Measurements from ENCODE around the gene ATP2C2. TPM values are rescaled to one million over a fixed set of nuclear protein-coding genes. Genes with fewer than 3 reads are reported as not detected.

The ATP2C2 gene
- total RNA-seq, 2 experiments from 2014 or later, result not detected

DNA sequence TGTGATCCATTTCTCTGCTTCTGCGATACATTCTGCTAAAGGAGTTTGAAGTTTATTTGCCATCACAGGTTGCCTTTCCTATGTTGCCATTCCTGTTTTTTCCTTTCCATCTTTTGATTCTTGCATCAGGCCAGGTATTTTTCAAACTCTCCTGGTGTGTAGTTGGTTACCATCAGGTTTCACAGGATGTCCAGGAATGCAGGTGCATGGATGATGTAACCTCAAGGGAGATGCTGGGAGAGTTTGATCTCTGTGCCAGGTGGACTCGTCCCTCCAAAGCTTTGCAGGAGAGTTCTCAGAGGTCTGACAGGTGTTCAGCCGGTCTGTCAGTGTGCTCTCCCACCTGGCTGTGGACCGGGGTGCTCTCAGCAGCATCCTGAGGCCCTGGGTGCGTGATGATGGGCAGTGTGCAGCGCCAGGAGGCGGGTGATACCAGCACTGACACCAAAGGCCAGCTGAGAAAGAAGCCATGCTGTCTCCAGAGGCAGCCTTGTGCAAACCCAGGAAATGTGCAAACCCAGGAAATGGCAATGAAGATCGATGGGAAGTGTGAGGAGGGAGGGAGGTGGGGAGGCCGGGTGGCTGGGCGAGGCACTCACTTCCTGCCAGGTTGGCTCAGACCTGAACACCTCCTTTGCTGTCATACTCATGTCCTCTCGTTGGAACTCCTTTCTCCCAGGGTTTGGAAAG is 1.7 kb downstream of the ATP2C2 start:
- Mint-ChIP-seq H3K4me1 (peaks cover 13% of the 10 kb centered on the region), H3K27me3 (peaks cover 78% of the 10 kb centered on the region), H3K36me3 (no peaks in the 10 kb centered on the region), H3K4me3 (no peak overlapping the region), H3K27ac (no peak overlapping the region), H3K9me3 (no peaks in the 10 kb centered on the region)
- no peak for DNase-seq

DNA sequence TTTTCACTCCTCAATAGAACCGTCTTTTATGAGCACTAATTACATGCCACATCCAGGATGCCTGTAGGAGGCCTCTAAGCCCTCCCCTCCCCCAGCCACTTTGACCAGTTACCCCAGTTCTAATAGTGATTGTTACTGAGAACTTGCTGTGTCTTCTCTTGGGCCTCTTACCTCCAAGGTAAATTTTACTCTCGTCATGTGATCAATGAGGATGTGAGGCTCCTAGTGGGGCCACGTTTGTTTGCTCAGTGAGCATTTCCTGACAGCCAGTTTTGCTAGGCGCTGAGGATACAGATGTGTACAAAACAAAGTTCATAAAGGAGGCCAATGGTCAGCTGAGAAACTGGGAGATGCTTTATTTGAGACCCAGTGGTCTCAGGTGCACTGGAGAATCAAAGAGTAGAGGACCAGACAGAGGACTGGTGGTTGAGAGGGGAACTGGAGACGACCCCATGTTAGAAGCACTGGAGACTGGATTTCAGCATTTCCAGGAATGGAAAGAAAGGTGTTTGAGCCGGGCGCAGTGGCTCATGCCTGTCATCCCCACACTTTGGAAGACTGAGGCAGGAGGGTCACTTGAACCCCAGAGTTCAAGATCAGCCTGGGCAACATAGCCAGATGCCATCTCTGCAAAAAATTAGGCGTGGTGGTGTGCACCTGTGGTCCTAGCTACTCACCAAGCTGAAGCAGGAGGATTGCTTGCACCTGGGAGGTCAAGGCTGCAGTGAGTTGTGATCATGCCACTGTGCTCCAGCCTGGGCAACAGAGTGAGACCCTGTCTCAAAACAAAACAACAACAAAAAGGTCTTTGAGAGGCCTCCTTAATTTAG is 2.6 kb downstream of the ATP2C2 start:
- H3K4me3 Mint-ChIP-seq, result no peak overlapping the region
- peaks cover 80% of the 10 kb centered on the region for H3K27me3 Mint-ChIP-seq
- DNase-seq, result no peak
- no peak overlapping the region for H3K27ac Mint-ChIP-seq
- no peaks in the 10 kb centered on the region for H3K36me3 Mint-ChIP-seq
- peaks cover 13% of the 10 kb centered on the region for H3K4me1 Mint-ChIP-seq
- H3K9me3 Mint-ChIP-seq, result no peaks in the 10 kb centered on the region

DNA sequence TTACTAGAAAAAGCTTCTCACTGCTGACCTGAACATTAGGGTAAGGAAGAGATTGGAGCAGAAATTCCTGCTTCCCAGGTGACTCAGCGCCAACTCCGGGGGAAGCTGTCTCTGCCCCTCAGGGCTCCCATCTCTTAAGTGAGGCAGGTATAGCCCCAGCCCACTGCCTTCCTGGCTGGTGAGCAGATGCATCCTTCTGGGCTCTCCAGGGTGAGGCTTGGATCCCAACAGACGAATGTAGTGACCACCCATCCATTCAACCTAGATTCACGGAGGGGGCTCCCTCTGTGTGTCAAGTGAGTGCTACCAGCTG is 3.2 kb downstream of the ATP2C2 start:
- DNase-seq, result no peak
- Mint-ChIP-seq H3K27me3 (peaks cover 79% of the 10 kb centered on the region), H3K4me1 (peaks cover 13% of the 10 kb centered on the region), H3K27ac (no peak overlapping the region), H3K36me3 (no peaks in the 10 kb centered on the region), H3K4me3 (no peak overlapping the region), H3K9me3 (no peaks in the 10 kb centered on the region)

DNA sequence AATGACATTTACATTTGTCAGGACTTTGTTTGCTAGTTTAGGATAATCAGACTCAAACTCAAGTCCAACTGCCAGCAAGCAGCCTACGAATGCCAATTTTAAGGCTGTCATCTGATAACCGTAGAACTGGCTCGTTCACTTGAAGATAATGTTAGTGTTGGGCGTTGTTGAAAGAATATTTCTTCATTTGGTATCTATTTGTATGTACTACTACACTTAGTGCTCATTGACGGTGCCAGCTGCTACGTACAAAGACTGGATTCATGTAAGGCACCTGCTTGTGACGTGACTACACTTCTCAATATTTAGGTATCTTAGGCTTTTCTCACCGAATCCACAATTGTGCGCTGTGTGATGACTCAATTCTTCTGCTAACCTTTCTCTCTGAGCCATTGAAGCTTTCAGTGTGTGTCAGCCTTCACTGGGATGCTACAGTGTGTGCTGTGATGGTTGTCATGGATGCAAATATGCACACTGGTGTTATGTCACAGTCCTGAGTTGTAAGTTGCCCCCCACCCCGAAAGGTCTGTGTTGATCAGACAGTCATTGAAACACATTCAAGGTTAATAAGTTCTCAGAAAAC is 5.7 kb downstream of the ATP2C2 start:
- Mint-ChIP-seq H3K9me3 (no peaks in the 10 kb centered on the region), H3K36me3 (no peaks in the 10 kb centered on the region), H3K4me3 (no peak overlapping the region), H3K4me1 (peaks cover 9% of the 10 kb centered on the region), H3K27ac (no peak overlapping the region), H3K27me3 (peaks cover 59% of the 10 kb centered on the region)
- DNase-seq, result peak; percentile 12

DNA sequence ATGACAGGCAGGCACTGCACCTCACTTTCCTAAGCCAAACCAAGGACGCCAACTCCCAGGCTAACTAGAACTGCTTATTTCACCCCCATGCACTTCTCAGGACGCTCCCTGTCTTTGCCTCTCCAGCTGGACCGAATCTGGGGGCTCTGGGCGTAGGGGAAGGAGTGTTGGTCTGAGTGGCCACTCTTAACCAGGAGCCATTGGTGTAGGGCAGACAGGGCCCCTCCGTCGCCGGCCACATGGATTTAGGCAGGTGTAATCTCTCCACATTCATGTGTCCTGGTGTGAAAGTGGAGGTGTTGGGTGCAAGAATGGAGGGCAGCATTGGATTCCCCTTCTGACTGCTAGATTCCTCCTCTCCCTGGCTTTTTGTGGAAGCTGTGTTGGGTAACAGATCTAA is 9.8 kb downstream of the ATP2C2 start:
- no peak for DNase-seq
- Mint-ChIP-seq H3K4me3 (no peak overlapping the region), H3K4me1 (peaks cover 2% of the 10 kb centered on the region), H3K27me3 (peaks cover 51% of the 10 kb centered on the region), H3K36me3 (no peaks in the 10 kb centered on the region), H3K9me3 (no peaks in the 10 kb centered on the region), H3K27ac (no peak overlapping the region)

DNA sequence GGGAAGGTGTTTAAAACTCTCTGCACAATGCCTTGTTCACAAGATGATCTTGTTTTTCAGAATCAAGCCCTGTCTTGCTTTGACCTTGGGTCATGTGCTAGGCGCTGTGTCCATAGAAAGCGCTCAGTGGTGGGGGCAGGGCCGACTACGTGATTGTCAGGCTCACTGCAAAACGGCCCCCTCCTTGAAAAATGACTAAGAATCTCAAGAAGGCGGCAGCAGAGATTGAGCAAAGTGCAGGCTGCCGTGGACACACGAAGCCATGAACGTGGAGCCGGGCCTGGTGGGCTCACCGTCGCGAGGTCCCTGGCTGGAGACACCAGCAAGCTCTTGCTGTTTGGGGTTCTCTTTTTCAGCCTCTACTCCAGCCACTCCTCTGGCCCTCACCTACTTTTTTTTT is 10.2 kb downstream of the ATP2C2 start:
- no peaks in the 10 kb centered on the region for H3K36me3 Mint-ChIP-seq

DNA sequence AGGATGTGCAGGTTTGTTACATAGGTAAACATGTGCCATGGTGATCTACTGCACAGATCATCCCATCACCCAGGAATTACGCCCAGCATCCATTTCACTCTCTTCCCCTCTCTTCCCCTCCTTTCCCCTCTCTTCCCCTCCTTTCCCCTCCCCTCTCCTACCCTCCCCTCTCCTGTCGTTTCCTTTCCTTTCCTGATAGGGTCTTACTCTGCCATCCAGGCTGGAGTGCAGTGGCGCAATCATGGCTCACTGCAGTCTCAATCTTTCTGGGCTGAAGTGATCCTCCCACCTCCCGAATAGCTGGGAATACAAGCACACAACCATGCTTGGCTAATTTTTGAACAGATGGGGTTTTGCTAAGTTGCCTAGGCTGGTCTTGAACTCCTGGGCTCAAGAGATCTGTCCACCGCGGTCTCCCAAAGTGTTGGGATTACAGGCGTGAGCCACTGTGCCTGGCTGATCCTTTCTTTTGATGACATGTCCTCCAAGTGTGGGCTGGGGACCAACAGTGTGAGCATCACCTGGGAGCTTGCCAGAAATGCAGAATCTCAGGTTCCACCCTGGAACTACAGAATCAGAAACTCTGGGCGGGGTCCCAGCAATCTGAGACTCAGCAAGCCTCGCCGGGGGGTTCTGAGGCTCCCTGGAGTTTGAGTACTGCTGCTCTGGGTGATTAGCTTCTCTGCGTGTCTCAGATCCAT is 10.8 kb downstream of the ATP2C2 start:
- no peak overlapping the region for H3K27ac Mint-ChIP-seq
- peaks cover 44% of the 10 kb centered on the region for H3K27me3 Mint-ChIP-seq
- no peaks in the 10 kb centered on the region for H3K9me3 Mint-ChIP-seq
- no peak for DNase-seq
- H3K4me3 Mint-ChIP-seq, result no peak overlapping the region
- H3K36me3 Mint-ChIP-seq, result no peaks in the 10 kb centered on the region
- peaks cover 1% of the 10 kb centered on the region for H3K4me1 Mint-ChIP-seq

More for the DNA sequence above, 10.2 kb downstream of the ATP2C2 start:
- H3K9me3 Mint-ChIP-seq, result no peaks in the 10 kb centered on the region
- no peak for DNase-seq
- peaks cover 47% of the 10 kb centered on the region for H3K27me3 Mint-ChIP-seq
- H3K4me3 Mint-ChIP-seq, result no peak overlapping the region
- no peak overlapping the region for H3K27ac Mint-ChIP-seq
- peaks cover 2% of the 10 kb centered on the region for H3K4me1 Mint-ChIP-seq

DNA sequence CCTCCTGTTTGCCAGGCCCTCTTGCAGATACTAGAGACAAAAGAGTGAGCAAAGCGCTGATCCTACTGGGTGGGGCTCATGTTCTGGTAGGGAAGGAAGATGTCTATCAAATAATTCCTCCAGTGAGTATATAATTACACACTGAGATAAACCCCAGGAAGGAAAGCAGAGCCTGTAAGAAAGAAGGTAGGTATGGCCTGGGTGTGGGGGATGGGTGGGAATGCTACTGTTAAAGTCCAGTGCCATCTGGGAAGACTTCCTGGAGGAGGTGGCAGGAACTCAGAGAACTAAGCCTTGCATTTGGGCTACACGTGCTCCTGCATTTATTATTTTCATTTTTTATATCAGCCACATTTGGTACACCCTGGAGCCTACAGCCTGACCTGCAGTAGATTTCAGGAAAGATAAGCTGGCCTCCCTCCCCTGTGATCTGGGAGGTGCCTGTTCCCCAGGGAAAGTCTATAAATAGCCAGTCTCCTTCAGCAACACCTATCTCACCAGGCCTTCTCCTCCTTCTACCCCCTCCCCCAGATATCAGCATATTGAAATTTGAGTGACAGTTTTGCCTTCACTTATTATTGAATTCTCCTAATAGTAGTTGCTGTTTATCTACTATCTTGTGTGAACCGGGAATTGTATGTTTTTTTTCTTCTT is 11.5 kb downstream of the ATP2C2 start:
- H3K4me1 Mint-ChIP-seq, result no peaks in the 10 kb centered on the region
- no peak for DNase-seq
- H3K36me3 Mint-ChIP-seq, result no peaks in the 10 kb centered on the region
- no peak overlapping the region for H3K4me3 Mint-ChIP-seq
- peaks cover under 1% of the 10 kb centered on the region for H3K9me3 Mint-ChIP-seq
- no peak overlapping the region for H3K27ac Mint-ChIP-seq
- peaks cover 39% of the 10 kb centered on the region for H3K27me3 Mint-ChIP-seq

DNA sequence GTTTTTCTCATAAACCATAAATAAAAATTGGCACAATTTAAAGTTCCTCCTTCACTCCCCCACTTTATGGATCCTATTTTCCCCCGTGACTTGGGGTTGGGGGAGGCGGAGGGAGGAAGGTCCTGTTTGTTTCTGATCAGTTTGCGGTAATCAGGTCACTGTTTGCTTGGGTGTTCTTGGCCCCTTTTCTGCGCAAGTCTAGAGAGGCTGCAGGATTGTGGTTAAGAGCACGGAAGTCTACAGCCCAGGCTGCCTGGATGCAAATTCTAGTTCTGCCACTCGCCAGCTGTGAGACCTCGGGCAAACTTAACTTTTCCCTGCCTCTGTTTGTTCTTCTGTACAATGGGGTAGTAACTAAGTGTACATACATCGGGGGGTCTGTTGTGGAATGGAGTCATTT is 12.1 kb downstream of the ATP2C2 start:
- Mint-ChIP-seq H3K27ac (no peak overlapping the region), H3K36me3 (no peaks in the 10 kb centered on the region), H3K4me3 (no peak overlapping the region), H3K27me3 (peaks cover 36% of the 10 kb centered on the region), H3K9me3 (peaks cover 6% of the 10 kb centered on the region), H3K4me1 (no peaks in the 10 kb centered on the region)
- no peak for DNase-seq

DNA sequence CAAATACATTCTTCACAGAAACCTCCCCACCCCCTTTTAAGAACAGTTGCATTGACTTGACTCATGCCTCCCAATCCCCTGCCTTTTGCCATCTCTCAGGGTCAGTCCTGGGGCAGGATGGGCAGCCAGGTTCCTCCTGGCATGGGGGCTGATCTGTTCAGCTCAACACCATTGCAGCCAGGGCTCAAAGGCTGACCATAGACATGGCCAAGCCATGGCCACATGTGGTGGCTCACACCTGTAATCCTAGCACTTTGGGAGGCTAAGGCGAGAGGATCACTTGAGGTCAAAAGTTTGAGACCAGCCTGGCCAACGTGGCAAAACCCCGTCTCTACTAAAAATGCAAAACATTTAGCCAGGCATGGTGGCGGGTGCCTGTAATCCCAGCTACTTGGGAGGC is 14.1 kb downstream of the ATP2C2 start:
- peaks cover 23% of the 10 kb centered on the region for H3K27me3 Mint-ChIP-seq
- no peak overlapping the region for H3K4me3 Mint-ChIP-seq
- no peaks in the 10 kb centered on the region for H3K4me1 Mint-ChIP-seq
- peaks cover 15% of the 10 kb centered on the region for H3K9me3 Mint-ChIP-seq
- H3K27ac Mint-ChIP-seq, result no peak overlapping the region
- no peak for DNase-seq
- H3K36me3 Mint-ChIP-seq, result no peaks in the 10 kb centered on the region

DNA sequence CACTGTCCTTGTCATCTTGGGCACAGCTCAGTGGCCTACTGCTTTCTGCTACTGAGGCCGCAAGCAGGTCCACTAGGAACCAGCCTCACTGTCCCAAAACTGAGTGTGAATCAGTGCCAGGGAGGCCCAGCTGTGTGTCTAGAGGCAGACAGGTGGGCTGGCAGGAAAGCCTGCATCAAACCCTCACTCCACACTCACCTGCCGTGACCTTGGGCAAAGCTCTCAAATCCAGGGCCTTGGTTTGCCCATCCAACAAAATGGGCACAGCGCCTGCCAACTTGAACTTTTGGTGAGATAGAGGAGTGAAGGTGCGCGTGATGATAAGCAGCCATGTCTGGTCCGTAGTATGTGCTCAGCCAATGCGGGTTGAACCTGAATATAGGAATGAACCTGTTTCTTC is 14.8 kb downstream of the ATP2C2 start:
- no peaks in the 10 kb centered on the region for H3K4me1 Mint-ChIP-seq
- no peak for DNase-seq
- no peak overlapping the region for H3K27ac Mint-ChIP-seq
- peaks cover 23% of the 10 kb centered on the region for H3K27me3 Mint-ChIP-seq
- H3K9me3 Mint-ChIP-seq, result peaks cover 15% of the 10 kb centered on the region
- no peaks in the 10 kb centered on the region for H3K36me3 Mint-ChIP-seq
- H3K4me3 Mint-ChIP-seq, result no peak overlapping the region

DNA sequence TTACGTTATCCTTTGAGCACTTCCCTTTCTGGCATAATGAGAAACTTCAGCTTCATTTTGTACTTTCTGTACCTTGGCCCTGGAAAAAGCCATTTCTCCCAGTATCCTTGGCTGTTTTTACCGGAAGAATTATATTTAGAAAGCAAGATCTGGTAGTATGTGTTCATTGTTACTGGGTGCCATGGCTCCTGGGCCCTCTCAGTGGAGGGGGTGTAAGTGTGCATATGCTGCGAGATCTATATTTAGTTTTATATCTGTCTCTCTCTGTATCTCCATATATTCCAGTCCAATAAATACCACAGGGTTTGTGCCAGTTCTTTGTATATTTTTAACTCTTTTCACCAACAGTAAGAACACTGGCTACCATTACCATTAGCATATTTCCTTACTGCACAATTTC is 17.7 kb downstream of the ATP2C2 start:
- Mint-ChIP-seq H3K4me1 (no peaks in the 10 kb centered on the region), H3K9me3 (peaks cover 15% of the 10 kb centered on the region), H3K27me3 (peaks cover 2% of the 10 kb centered on the region), H3K27ac (no peak overlapping the region), H3K4me3 (no peak overlapping the region), H3K36me3 (no peaks in the 10 kb centered on the region)
- no peak for DNase-seq

DNA sequence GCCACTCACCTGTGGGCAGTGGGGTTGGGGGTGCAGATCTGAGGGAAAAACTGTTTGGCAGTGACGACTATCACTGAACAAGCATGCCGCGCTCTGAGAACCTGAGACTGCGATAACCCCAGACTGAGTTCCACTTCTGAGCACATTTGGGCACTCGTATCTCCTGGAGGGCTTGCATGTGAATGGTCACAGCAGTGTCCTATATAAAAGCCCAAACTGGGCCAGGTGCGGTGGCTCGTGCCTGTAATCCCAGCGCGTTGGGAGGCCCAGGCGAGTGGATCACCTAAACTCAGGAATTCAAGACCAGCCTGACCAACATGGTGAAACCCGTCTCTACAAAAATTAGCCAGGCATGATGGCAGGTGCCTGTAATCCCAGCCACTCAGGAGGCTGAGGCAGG is 18.7 kb downstream of the ATP2C2 start:
- Mint-ChIP-seq H3K4me1 (no peaks in the 10 kb centered on the region), H3K36me3 (no peaks in the 10 kb centered on the region), H3K27ac (no peak overlapping the region), H3K4me3 (no peak overlapping the region), H3K27me3 (no peaks in the 10 kb centered on the region), H3K9me3 (peaks cover 15% of the 10 kb centered on the region)
- no peak for DNase-seq

DNA sequence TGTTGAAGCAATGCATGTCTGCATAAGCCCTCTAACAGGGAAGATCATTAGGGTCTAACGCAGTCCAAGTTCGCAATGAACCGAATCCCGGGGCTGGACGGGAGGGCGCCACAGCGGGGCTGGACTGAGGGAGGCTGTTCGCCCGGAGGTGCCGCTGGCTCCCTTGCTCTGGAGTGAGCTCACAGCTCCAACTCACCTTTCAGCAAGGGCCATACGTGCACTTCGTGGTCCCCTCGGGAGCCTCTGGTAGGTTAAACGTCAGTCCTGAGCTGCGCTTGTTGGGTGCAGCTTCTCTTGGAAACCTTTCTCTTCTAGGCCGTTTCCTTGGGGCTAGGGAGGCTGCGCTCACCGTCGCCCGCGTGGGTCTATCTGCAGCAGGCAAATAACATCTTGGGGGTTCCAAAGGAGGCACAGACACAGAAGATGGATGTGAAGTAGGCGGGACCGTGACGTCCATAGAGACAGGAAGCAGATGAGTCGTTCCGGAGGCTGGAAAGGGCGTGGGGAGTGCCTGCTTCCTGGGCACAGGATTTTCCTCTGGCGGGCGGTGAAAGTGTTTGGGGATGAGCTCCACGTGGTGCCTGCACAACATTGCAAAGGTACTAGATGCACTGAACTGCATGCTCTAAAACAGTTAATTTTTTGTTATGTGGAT is 21.9 kb downstream of the ATP2C2 start:
- Mint-ChIP-seq H3K27ac (no peak overlapping the region), H3K4me1 (no peaks in the 10 kb centered on the region), H3K27me3 (peaks cover 3% of the 10 kb centered on the region), H3K36me3 (no peaks in the 10 kb centered on the region), H3K9me3 (peaks cover 10% of the 10 kb centered on the region), H3K4me3 (no peak overlapping the region)
- DNase-seq, result no peak

Measured in activated naive CD8-positive, alpha-beta T cell treated with anti-CD3 and anti-CD28 coated beads for 36 hours (primary cell).